ENCODE measurements around the gene MLEC. TPM values are rescaled to one million over a fixed set of nuclear protein-coding genes. Genes with fewer than 3 reads are reported as not detected.

MLEC gene
- total and polyA plus RNA-seq, 9 of the 15 experiments (the other 6 are each of a cell fraction or from before 2014, with no cell fraction given): 18.5 to 108 (median 57.8) TPM

- TF ChIP-seq ELF4 (CRISPR knock-in tag; IDR thresholded peaks at IDR 0.05): no peak
- TF ChIP-seq RBM34 (IDR thresholded peaks at IDR 0.05; ENCODE audit: borderline replicate concordance, insufficient read depth, low read length): no peak
- TF ChIP-seq FOS (IDR thresholded peaks at IDR 0.05; ENCODE audit: extremely low read depth, insufficient read length): peak; percentile 62
- TF ChIP-seq ZNF445 (CRISPR knock-in tag; IDR thresholded peaks at IDR 0.05; ENCODE audit: low read depth): no peak
- no peak for TF ChIP-seq ZBTB17 (CRISPR knock-in tag; IDR thresholded peaks at IDR 0.05)
- TF ChIP-seq, protein P1, sequence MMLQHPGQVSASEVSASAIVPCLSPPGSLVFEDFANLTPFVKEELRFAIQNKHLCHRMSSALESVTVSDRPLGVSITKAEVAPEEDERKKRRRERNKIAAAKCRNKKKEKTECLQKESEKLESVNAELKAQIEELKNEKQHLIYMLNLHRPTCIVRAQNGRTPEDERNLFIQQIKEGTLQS (IDR thresholded peaks at IDR 0.05): no peak
- TF ChIP-seq, protein P1 (CRISPR knock-in tag; conservative IDR thresholded peaks at IDR 0.05): no peak
- TF ChIP-seq KLF6 (CRISPR knock-in tag; IDR thresholded peaks at IDR 0.05; ENCODE audit: borderline replicate concordance): no peak
- TF ChIP-seq SETDB1 (IDR thresholded peaks at IDR 0.05; ENCODE audit: low read length): no peak
- peak; percentile 88; the same call in 1 of the 2 replicates for TF ChIP-seq TOE1 (IDR thresholded peaks at IDR 0.05; ENCODE audit: borderline replicate concordance)
- TF ChIP-seq TOE1 (CRISPR knock-in tag; IDR thresholded peaks at IDR 0.05; ENCODE audit: borderline replicate concordance, low read depth): no peak
- no peak for TF ChIP-seq KAT2B (IDR thresholded peaks at IDR 0.05; ENCODE audit: low read depth, low read length)
- TF ChIP-seq RBM25 (IDR thresholded peaks at IDR 0.05; ENCODE audit: low read depth, low read length, severe bottlenecking): peak; percentile 77
- TF ChIP-seq, protein P2, sequence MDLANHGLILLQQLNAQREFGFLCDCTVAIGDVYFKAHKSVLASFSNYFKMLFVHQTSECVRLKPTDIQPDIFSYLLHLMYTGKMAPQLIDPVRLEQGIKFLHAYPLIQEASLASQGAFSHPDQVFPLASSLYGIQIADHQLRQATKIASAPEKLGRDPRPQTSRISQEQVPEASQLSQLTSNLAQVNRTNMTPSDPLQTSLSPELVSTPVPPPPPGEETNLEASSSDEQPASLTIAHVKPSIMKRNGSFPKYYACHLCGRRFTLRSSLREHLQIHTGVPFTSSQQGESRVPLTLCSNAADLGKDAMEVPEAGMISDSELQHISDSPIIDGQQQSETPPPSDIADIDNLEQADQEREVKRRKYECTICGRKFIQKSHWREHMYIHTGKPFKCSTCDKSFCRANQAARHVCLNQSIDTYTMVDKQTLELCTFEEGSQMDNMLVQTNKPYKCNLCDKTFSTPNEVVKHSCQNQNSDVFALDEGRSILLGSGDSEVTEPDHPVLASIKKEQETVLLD (IDR thresholded peaks at IDR 0.05): 0 out of 2 replicates have a peak, but pooled peaks have one; percentile 21
- TF ChIP-seq, protein P3, sequence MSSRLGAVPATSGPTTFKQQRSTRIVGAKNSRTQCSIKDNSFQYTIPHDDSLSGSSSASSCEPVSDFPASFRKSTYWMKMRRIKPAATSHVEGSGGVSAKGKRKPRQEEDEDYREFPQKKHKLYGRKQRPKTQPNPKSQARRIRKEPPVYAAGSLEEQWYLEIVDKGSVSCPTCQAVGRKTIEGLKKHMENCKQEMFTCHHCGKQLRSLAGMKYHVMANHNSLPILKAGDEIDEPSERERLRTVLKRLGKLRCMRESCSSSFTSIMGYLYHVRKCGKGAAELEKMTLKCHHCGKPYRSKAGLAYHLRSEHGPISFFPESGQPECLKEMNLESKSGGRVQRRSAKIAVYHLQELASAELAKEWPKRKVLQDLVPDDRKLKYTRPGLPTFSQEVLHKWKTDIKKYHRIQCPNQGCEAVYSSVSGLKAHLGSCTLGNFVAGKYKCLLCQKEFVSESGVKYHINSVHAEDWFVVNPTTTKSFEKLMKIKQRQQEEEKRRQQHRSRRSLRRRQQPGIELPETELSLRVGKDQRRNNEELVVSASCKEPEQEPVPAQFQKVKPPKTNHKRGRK (tag; IDR thresholded peaks at IDR 0.05): 0 out of 2 replicates have a peak, but pooled peaks have one; percentile 7
- TF ChIP-seq PRMT5 (CRISPR knock-in tag; IDR thresholded peaks at IDR 0.05): no peak
- peak; percentile 50; the same call in 1 of the 2 replicates for TF ChIP-seq THAP12 (CRISPR knock-in tag; IDR thresholded peaks at IDR 0.05)
- no peak for TF ChIP-seq RBM14 (IDR thresholded peaks at IDR 0.05; ENCODE audit: borderline replicate concordance, insufficient read depth, low read depth, low read length)
- no peak for TF ChIP-seq NFE2L1 (tag; IDR thresholded peaks at IDR 0.05; ENCODE audit: borderline replicate concordance, low read depth)
- peak in 1 of 2 experiments; percentile 28; a peak in 1 of 4 replicates for TF ChIP-seq RCOR1 (IDR thresholded peaks at IDR 0.05; ENCODE audit: borderline replicate concordance in 1 of 2, low read depth in 2 of 2, low read length in 2 of 2)
- TF ChIP-seq BDP1 (IDR thresholded peaks at IDR 0.05; ENCODE audit: insufficient read depth, insufficient read length): no peak
- TF ChIP-seq JUN (IDR thresholded peaks at IDR 0.05; ENCODE audit: borderline replicate concordance, low read depth, low read length): no peak
- TF ChIP-seq JUN (CRISPR knock-in tag; IDR thresholded peaks at IDR 0.05; ENCODE audit: borderline replicate concordance): no peak
Observed at GRCh38 chr12:120686151-120686689, 729 bp upstream of the MLEC start (continued).
